ENCODE measurements around the gene LHFPL2. TPM values are rescaled to one million over a fixed set of nuclear protein-coding genes. Genes with fewer than 3 reads are reported as not detected.

Gene LHFPL2
- total and polyA plus RNA-seq, 9 of the 15 experiments (the other 6 are each of a cell fraction or from before 2014, with no cell fraction given), result 1.0 to 6.6 (median 4.6) TPM

DNA sequence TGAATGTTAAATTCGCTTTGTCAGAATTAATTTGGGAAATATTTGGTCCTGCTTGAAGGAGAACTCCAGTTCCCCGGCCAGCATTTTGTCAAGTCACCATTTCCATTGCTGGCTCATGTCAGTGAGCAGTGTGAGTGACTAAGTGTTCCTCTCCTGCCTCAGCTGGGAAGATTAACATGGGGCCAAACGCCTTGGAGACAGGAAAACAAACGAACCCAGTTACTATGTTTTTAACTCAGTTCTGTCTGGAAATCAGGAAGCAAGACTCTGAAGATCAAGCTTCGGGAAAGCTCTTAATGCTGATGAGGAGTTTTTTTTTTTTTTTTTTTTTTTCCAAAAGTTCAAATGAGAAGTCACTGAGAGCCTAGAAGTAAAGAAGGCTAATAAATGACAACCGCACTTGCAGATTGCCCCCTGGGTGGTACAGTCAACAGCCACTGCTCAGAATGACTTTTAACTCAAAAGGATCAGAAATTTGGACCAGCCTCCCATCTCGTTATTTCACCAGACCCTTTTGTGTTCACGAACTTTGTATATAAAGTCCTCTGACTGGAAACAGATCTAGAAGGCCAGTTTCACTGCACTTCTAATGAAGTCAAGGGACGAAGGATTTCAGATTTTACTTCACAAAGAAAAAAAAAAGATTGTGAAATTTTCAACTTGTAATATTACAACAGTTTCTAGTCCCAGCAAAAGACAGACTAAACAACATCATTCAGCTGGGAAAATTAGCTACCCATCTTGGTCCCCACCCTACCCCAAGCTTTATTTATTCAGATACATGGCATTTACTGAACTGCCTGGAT, 121.3 kb downstream of the LHFPL2 start (continued):
- TF ChIP-seq, protein P1, sequence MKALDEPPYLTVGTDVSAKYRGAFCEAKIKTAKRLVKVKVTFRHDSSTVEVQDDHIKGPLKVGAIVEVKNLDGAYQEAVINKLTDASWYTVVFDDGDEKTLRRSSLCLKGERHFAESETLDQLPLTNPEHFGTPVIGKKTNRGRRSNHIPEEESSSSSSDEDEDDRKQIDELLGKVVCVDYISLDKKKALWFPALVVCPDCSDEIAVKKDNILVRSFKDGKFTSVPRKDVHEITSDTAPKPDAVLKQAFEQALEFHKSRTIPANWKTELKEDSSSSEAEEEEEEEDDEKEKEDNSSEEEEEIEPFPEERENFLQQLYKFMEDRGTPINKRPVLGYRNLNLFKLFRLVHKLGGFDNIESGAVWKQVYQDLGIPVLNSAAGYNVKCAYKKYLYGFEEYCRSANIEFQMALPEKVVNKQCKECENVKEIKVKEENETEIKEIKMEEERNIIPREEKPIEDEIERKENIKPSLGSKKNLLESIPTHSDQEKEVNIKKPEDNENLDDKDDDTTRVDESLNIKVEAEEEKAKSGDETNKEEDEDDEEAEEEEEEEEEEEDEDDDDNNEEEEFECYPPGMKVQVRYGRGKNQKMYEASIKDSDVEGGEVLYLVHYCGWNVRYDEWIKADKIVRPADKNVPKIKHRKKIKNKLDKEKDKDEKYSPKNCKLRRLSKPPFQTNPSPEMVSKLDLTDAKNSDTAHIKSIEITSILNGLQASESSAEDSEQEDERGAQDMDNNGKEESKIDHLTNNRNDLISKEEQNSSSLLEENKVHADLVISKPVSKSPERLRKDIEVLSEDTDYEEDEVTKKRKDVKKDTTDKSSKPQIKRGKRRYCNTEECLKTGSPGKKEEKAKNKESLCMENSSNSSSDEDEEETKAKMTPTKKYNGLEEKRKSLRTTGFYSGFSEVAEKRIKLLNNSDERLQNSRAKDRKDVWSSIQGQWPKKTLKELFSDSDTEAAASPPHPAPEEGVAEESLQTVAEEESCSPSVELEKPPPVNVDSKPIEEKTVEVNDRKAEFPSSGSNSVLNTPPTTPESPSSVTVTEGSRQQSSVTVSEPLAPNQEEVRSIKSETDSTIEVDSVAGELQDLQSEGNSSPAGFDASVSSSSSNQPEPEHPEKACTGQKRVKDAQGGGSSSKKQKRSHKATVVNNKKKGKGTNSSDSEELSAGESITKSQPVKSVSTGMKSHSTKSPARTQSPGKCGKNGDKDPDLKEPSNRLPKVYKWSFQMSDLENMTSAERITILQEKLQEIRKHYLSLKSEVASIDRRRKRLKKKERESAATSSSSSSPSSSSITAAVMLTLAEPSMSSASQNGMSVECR (CRISPR knock-in tag; IDR thresholded peaks at IDR 0.05), result no peak
- peak; percentile 99 for TF ChIP-seq ZNF316 (IDR thresholded peaks at IDR 0.05)
- no peak for TF ChIP-seq ZSCAN29 (IDR thresholded peaks at IDR 0.05)
- TF ChIP-seq TAF7 (tag; IDR thresholded peaks at IDR 0.05), result no peak
- TF ChIP-seq PURB (CRISPR knock-in tag; IDR thresholded peaks at IDR 0.05; ENCODE audit: low read depth), result no peak
- no peak for TF ChIP-seq CCAR2 (IDR thresholded peaks at IDR 0.05; ENCODE audit: low read depth, low read length)
- no peak for TF ChIP-seq SNRNP70 (optimal IDR thresholded peaks at IDR 0.05; ENCODE audit: low read depth, low read length)
- TF ChIP-seq MGA (IDR thresholded peaks at IDR 0.05), result peak; percentile 15; the same call in 1 of the 2 replicates
- TF ChIP-seq SMAD1 (IDR thresholded peaks at IDR 0.05; ENCODE audit: low read depth, low read length, partially characterized antibody), result no peak
- peak; percentile 66 for TF ChIP-seq ELF1 (tag; IDR thresholded peaks at IDR 0.05)
- 0 out of 2 replicates have a peak, but pooled peaks have one; percentile 54 for TF ChIP-seq MXI1 (IDR thresholded peaks at IDR 0.05; ENCODE audit: low read depth, low read length)
- peak; percentile 69 for TF ChIP-seq SMARCC2 (IDR thresholded peaks at IDR 0.05; ENCODE audit: low read depth)

Data from K562 (cell line).